Measurements from ENCODE around the gene S1PR1.
"Not testable (repeated sequence)": the region's sequence is repeated elsewhere in the genome, so short reads cannot be mapped to it uniquely, and the experiment has no call there.

The S1PR1 gene

DNA sequence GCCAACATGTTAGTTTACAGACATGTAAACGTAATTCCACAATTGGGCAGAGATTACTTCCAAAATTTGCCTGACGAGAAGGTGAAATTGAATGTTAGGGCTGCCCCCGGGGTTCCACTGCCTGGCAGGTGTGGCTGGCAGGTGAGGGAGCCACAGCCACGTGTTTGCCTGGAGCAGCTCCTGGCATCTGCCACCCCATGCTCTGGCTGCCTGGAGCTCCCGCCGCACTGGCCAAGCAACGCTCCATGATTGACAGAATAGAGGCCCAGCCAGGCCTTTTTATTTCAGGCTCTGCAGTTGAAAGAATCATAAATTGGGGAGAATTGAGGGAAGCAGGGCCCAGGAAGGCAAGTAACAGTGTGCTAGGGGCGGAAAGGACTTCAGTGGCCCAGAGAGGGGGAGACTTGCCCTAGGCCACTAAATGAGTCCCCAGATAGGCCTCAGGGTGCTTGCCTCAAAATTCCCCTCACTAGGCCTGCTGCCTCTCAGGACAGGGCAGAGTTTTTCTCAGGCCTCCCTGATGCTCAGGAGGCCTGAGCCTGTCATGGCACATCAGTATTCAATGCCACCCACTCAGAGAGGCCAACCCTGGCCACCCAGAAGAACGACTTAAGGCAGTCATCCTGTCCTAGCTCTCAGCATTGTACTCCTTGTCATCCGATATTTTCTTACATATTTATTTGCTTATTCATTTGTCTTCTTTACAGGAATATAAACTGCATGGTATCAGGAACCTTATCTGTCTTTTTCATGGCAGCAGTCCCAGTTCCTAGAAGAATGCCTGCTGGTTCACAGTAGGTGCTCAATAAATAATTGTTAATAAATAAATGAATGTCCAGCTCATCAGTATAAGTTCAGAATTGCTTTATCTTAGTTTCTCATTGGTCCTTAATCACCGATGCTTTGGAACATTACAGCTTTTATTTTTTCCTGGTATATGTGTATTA lies 16.6 kb upstream of the S1PR1 start:
- no peak overlapping the region for H3K4me3 ChIP-seq (replicated peaks; ENCODE audit: low read depth, low read length)
- no peak for DNase-seq (ENCODE audit: extremely low read depth, low read depth)
- TF ChIP-seq, protein P1, sequence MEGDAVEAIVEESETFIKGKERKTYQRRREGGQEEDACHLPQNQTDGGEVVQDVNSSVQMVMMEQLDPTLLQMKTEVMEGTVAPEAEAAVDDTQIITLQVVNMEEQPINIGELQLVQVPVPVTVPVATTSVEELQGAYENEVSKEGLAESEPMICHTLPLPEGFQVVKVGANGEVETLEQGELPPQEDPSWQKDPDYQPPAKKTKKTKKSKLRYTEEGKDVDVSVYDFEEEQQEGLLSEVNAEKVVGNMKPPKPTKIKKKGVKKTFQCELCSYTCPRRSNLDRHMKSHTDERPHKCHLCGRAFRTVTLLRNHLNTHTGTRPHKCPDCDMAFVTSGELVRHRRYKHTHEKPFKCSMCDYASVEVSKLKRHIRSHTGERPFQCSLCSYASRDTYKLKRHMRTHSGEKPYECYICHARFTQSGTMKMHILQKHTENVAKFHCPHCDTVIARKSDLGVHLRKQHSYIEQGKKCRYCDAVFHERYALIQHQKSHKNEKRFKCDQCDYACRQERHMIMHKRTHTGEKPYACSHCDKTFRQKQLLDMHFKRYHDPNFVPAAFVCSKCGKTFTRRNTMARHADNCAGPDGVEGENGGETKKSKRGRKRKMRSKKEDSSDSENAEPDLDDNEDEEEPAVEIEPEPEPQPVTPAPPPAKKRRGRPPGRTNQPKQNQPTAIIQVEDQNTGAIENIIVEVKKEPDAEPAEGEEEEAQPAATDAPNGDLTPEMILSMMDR (IDR thresholded peaks at IDR 0.05; ENCODE audit: low read depth, low read length, missing control alignments): no peak

DNA sequence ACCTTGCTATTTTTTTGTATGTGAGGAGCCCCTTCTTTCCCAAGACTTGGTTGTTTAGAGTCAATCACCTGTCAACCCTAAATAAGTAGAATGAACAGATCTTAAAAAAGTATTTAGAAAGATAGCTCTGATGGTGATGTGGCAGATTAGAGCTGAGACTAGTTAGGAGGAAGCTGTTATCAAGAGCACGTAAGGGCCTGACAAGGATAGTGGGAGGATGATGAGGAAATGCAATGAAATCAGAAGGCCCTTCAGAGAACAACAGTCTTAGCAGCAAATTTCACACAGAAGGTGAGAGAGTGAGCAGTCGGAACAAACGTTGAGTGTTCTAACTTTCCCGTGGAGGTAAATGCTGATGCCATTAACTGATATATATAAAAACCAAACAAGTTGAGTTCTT lies 15.9 kb upstream of the S1PR1 start:
- no peak for DNase-seq (ENCODE audit: extremely low read depth, low read depth)
- TF ChIP-seq, protein P1 (IDR thresholded peaks at IDR 0.05; ENCODE audit: low read depth, low read length, missing control alignments): no peak
- H3K4me3 ChIP-seq (replicated peaks; ENCODE audit: low read depth, low read length): no peak overlapping the region

DNA sequence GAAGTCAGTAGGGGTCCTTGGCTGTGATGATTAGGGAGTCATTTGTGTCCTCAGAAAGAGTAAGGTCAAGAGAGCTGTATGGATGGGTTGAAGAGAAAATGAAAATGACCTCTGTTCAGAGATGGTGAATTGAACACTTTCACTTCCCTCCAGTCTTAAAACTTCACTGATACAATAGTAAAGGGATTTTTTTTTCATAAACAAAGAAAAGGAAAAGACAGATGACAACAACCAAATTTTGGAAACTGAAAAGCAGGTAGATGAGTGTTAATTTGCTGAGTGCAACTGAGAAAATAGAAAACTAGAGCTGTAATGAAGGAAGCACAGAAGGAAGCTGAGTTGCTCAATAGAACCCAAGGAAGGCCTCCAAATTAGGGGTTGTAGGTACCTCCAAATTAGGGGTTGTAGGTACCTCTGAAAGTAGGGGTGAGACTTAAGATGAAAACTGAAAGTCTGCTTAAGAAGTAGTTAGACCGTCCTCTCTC lies 14.8 kb upstream of the S1PR1 start:
- no peak overlapping the region for H3K4me3 ChIP-seq (replicated peaks; ENCODE audit: low read depth, low read length)
- TF ChIP-seq, protein P1 (IDR thresholded peaks at IDR 0.05; ENCODE audit: low read depth, low read length, missing control alignments): no peak
- no peak for DNase-seq (ENCODE audit: extremely low read depth, low read depth)

DNA sequence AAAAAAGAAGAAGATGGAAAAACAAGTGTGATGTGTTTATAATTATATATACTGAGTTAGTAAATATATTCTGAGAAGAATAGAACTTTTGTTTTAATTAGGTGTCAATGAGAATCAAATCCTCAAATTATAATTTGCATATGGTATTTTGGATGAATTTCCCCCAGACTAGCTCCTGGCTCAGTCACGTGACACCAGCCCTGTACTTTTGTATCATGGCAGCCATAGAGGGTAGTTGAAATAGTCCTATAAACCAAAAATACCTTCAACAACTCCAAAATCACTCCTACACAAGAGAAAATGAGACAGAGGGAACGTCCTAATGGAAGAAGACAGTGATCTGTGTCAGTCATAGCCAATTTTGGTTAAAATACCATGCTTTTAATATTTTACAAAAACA lies 9.0 kb upstream of the S1PR1 start:
- DNase-seq (ENCODE audit: extremely low read depth, low read depth): no peak
- TF ChIP-seq, protein P1 (IDR thresholded peaks at IDR 0.05; ENCODE audit: low read depth, low read length, missing control alignments): no peak
- H3K4me3 ChIP-seq (replicated peaks; ENCODE audit: low read depth, low read length): no peak overlapping the region

DNA sequence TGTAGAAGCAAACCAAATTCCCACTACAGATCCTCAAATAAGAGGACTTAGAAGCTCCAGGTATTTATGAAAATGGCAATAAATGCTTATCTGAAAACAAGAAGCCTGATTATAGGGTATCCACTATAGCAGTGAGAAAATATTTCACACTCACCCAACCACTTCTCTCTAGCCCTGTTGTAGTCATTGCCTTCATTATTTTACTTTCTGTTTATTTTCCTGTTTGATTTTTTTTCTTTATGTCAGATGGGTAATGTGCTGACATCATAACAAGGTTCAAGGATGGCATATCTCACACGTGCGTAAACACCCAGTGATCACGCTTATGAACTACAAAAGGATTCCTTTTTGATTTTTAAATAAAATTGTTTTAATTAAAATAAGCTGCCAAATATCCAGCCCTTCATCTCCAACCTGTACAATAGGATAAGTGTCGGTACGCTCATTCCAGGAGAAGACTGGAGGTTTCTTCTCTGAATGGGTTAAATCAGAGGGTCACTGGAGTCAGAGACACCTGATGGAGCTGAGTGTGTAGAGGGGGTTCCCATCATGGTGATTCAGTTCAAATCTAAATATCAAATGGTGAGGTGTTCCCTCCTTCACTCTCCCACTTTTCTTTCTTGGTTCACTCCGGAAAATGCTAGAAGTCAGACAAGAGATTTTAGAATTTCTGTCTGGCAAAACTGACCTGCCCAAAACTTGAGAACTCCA lies 8.2 kb upstream of the S1PR1 start:
- DNase-seq (ENCODE audit: extremely low read depth, low read depth): no peak
- no peak overlapping the region for H3K4me3 ChIP-seq (replicated peaks; ENCODE audit: low read depth, low read length)
- TF ChIP-seq, protein P1 (IDR thresholded peaks at IDR 0.05; ENCODE audit: low read depth, low read length, missing control alignments): no peak

DNA sequence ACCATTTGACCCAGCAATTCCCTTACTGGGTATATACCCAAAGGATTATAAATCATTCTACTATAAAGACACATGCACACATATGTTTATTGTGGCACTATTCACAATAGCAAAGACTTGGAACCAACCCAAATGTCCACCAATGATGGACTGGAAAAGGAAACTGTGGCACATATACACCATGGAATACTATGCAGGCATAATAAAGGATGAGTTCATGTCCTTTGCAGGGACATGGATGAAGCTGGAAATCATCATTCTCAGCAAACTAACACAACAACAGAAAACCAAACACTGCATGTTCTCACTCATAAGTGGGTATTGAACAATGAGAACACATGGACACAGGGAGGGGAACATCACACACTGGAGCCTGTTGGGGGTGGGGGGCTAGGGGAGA lies 4.6 kb upstream of the S1PR1 start:
- H3K4me3 ChIP-seq (replicated peaks; ENCODE audit: low read depth, low read length); DNase-seq (ENCODE audit: extremely low read depth, low read depth): not testable (repeated sequence)

DNA sequence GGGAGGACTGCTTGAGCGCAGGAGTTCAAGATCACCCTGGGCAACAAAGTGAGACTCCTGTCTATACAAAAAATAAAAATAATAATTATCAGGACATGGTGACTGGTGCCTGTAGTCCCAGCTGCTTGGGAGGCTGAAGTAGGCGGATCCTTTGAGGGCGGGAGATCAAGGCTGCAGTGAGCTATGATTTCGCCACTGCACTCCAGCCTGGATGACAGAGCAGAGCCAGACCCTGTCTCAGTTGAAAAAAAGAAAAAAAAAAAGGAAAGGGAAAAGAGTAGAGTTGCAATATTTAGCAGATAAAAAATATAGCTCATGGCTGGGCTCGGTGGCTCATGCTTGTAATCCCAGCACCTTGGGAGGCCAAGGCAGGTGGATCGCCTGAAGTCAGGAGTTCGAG lies 3.3 kb upstream of the S1PR1 start:
- H3K4me3 ChIP-seq (replicated peaks; ENCODE audit: low read depth, low read length): no peak overlapping the region
- no peak for DNase-seq (ENCODE audit: extremely low read depth, low read depth)
- TF ChIP-seq, protein P1 (IDR thresholded peaks at IDR 0.05; ENCODE audit: low read depth, low read length, missing control alignments): no peak

All from HFF-Myc (cell line).